ENCODE measurements around the gene OR5AK2.

OR5AK2 gene

GRCh38 chr11:57015679-57016078 is 27.0 kb downstream of the OR5AK2 start:
- ChIA-PET POLR2A (no interaction called here), CTCF (no interaction called here)
- TF ChIP-seq CTCF (IDR thresholded peaks at IDR 0.05; ENCODE audit: insufficient read depth, low read length, missing control alignments): no peak
- no peak overlapping the region for H3K4me3 ChIP-seq (ENCODE audit: low read depth, low read length)
- DNase-seq (ENCODE audit: low read depth, low spot score): no peak

GRCh38 chr11:57031556-57031955 is 42.8 kb downstream of the OR5AK2 start:
- DNase-seq (ENCODE audit: low read depth, low spot score): no peak
- H3K4me3 ChIP-seq (ENCODE audit: low read depth, low read length): no peak overlapping the region
- ChIA-PET CTCF (no interaction called here), POLR2A (no interaction called here)
- no peak for TF ChIP-seq CTCF (IDR thresholded peaks at IDR 0.05; ENCODE audit: insufficient read depth, low read length, missing control alignments)

Measured in AG04449 (cell line).